Measurements from ENCODE around the gene PSAT1.

PSAT1 gene

GRCh38 chr9:78354324-78354973, 57.5 kb downstream of the PSAT1 start:
- H3K27ac ChIP-seq: no peak overlapping the region
- no peak for DNase-seq
- in situ Hi-C loops (cut with HindIII; ENCODE audit: low pct_ligation_motif_present, low sequenced_read_pairs): no loop called here

GRCh38 chr9:78354989-78355388, 58.1 kb downstream of the PSAT1 start:
- in situ Hi-C loops (cut with HindIII; ENCODE audit: low pct_ligation_motif_present, low sequenced_read_pairs): no loop called here
- TF ChIP-seq CTCF (IDR thresholded peaks at IDR 0.05; ENCODE audit: low read depth, low read length, missing control alignments): no peak
- DNase-seq: no peak
- H3K4me3 ChIP-seq (ENCODE audit: low read depth, low read length): no peak overlapping the region
- H3K27ac ChIP-seq: no peak overlapping the region
- no peaks in the 10 kb centered on the region for H3K27me3 ChIP-seq (replicated peaks)
- H3K36me3 ChIP-seq (replicated peaks): no peaks in the 10 kb centered on the region

More at GRCh38 chr9:78354324-78354973, 57.5 kb downstream of the PSAT1 start:
- no peak for TF ChIP-seq CTCF (IDR thresholded peaks at IDR 0.05; ENCODE audit: low read depth, low read length, missing control alignments)
- Histone ChIP-seq H3K27me3 (replicated peaks) (no peaks in the 10 kb centered on the region), H3K36me3 (replicated peaks) (no peaks in the 10 kb centered on the region), H3K4me3 (ENCODE audit: low read depth, low read length) (no peak overlapping the region)

GRCh38 chr9:78356634-78357033, 59.7 kb downstream of the PSAT1 start:
- no peaks in the 10 kb centered on the region for H3K27me3 ChIP-seq (replicated peaks)
- no peaks in the 10 kb centered on the region for H3K36me3 ChIP-seq (replicated peaks)
- TF ChIP-seq CTCF (IDR thresholded peaks at IDR 0.05; ENCODE audit: low read depth, low read length, missing control alignments): no peak
- no peak for DNase-seq
- H3K4me3 ChIP-seq (ENCODE audit: low read depth, low read length): no peak overlapping the region
- in situ Hi-C loops (cut with HindIII; ENCODE audit: low pct_ligation_motif_present, low sequenced_read_pairs): no loop called here
- no peak overlapping the region for H3K27ac ChIP-seq

GRCh38 chr9:78357165-78357873, 60.4 kb downstream of the PSAT1 start:
- no peaks in the 10 kb centered on the region for H3K36me3 ChIP-seq (replicated peaks)
- DNase-seq: no peak
- H3K4me3 ChIP-seq (ENCODE audit: low read depth, low read length): no peak overlapping the region
- H3K27me3 ChIP-seq (replicated peaks): no peaks in the 10 kb centered on the region
- in situ Hi-C loops (cut with HindIII; ENCODE audit: low pct_ligation_motif_present, low sequenced_read_pairs): no loop called here
- TF ChIP-seq CTCF (IDR thresholded peaks at IDR 0.05; ENCODE audit: low read depth, low read length, missing control alignments): no peak
- no peak overlapping the region for H3K27ac ChIP-seq

- Histone ChIP-seq H3K36me3 (replicated peaks) (no peaks in the 10 kb centered on the region), H3K27ac (no peak overlapping the region), H3K27me3 (replicated peaks) (no peaks in the 10 kb centered on the region), H3K4me3 (ENCODE audit: low read depth, low read length) (no peak overlapping the region)
- TF ChIP-seq CTCF (IDR thresholded peaks at IDR 0.05; ENCODE audit: low read depth, low read length, missing control alignments): no peak
- DNase-seq: no peak
- in situ Hi-C loops (cut with HindIII; ENCODE audit: low pct_ligation_motif_present, low sequenced_read_pairs): no loop called here
Measured at GRCh38 chr9:78358329-78359051, 61.6 kb downstream of the PSAT1 start.

Data from brain microvascular endothelial cell (primary cell).